GM18508 (cell line): ENCODE measurements around the gene KCNT1.

ENCODE experiments used
- ATAC-seq: cut with Tn5 transposase; IDR thresholded peaks from one replicate; pipeline ENCODE4 v1.9.1; 2021; ENCODE audit warnings: moderate number of reproducible peaks; ENCODE audit not compliant: insufficient read depth, unreplicated experiment

KCNT1 gene

DNA sequence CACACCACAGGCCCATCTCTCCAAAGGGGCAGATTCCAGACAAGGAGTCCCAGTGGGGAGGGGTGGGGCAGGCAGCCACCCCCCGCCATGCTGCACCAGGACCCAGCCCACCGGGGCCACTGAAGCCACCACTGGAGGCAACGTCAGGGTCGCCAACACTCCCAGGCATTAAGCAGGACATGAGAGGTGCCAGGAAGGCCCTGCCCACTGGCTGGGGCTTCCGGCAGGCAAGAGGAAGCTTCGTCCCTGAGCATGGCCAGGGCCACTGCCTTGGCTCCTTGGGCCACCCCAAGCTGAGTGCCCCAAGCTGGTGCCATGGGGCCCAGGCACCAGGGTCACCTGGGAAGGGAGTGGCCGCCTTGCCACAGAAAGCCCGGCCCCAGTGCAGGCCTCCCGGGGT is 17.5 kb downstream of the KCNT1 start:
- ATAC-seq = no peak

DNA sequence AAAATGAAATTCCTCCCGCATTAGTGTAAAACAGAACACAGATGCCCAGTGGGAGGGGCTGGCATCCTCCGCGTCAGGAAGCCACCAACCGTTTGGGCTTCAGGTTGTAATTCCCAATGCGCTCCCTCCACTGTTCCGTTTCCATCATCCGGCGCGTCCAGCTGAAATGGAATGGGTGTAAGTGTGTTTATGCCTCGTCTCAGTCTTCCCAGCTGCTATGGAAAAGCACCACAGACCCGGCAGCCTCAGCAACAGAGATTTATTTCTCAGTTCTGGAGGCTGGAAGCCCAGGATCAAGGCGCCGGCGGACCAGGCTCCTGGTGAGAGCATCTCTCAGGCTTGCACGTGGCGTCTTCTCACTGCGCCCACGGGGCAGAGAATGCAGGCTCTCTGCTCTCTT is 20.4 kb downstream of the KCNT1 start:
- no peak for ATAC-seq

DNA sequence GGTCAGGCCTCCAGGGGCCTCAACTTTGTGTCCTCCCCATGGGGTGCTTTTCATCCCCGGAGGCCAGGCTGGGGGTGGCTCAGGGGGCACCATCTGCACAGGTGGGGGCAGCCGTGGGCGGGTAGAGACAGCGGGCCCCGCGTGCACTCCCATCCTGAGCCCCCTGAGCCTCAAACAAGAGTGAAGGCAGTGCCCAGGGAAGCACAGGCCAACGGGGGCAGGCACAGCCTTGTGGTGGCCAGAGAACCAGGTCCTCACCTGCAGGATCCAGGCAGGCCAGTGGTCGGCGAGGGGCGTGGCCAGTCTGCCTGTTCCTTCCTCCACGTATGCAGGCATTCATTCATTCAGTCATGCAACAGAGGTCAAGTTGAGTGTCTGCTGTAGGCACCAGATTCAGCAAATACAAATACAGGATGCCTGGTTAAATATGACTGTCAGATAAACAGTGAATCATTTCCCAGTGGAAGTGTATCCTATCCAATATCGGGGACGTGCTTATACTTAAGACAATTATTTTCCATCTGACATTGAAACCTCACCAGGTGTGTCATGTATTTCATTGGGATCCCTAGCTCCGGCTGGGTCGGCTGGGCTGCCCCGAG is 22.3 kb downstream of the KCNT1 start:
- no peak for ATAC-seq

DNA sequence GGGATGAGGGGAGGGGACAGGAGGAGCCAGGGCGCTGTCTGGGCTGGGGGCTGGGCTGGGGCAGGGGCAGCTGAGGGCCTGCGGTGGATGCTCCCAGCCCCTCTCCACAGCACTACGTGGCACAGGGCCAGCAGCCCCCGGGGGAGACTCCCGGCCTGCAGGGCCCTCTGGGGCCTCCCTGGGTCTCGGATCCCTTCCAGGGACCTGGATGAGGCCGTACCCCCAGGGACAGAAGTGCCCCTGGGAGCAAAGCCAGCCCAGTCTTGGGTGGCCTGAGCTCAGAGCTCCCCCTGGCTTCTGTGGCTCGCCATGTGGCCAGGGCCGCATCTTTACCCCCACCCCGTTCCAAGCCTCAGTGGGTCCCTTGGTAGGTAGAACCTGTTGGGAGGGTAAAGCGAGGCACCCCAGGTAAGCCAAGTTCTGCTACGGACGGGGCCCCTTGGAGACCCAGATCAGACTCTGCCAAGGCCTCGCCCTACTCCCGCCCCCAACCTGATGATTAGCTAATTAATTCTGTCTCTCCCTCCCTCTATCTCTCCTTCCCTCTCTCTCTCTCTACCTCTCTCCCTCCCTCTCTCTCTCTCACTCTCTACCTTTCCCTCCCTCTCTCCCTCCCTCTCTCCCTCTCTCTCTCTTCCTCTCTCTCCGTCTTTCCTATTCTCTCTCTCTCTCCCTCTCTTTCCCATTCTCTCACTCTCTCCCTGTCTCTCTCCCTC is 24.3 kb downstream of the KCNT1 start:
- no peak for ATAC-seq

DNA sequence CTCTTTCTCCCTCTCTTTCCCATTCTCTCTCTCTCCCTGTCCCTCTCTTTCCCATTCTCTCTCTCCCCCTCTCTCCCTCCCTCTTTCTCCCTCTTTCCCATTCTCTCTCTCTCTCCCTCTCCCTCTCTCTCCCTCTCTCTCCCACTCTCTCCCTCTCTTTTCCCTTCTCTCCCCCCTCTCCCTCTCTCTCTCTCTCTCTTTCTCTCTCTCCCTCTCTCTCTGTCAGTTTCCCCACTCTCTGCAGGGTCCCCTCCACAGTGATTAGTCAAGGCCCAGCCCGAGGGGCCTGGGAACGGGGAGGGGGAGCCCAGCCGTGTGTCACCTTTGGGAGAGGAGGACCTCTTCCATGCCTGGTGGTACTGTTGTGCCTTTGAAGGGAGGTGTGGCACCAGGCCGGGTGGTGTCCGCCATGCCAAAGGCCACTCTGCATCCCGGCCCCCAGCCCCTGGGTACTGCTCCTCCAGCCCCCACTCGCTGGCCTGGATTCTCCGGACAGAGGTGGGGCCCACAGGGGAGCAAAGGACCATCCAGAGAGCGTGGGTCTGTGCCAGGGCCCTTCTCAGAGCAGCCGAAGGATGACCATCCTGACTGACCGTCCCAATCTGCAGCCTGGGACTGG is 25.4 kb downstream of the KCNT1 start:
- no peak for ATAC-seq

DNA sequence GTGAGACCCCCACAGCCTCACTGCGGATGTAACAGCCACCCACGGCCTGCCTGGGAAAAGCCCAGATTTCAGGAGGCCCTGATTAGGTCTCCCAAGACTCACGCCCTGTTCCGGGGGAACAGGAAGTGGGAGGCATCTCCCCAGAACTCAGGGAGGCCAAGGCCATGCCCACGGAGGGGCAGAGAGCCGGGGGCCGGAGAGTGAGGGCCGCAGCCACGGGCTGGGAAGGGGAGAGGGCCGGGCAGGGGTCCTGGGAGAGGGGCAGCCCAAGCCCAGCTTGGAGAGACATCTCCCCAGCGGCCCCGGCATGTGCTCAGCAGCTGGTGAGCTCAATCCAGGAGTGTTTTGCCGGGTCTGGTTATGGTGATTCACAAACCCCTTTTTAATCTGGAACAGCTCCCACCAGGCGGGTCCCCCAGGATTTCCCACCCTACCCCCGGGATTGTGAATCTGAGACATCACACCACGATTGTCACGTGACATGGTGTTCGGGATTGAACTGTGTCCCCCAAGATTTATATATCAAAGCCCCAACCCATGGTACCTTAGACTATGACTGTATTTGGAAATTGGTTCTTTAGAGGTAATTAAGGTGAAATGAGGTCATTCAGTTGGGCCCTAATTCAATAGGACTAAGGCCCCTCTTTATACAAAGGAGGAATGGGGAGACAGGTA is 26.6 kb downstream of the KCNT1 start:
- ATAC-seq = no peak

DNA sequence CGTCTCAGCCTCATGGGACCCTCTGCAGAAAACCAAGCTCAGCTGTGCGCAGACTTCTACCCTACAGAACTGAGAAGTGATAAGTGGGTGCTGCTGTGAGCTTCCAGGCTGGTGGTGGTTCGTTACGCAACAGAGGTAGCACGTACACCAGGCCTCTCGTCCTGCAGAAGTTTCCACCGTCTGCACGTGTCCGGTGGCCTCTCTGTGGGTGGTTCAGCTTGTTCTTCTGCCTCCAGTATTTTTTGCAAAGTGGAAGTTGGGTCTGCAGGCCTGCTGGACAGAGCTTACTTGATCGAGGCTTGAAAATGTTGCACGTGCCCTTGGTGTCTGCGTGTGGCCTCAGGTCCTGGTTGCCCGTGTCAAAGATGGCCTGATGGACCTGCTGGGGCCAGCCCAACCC is 27.5 kb downstream of the KCNT1 start:
- no peak for ATAC-seq

DNA sequence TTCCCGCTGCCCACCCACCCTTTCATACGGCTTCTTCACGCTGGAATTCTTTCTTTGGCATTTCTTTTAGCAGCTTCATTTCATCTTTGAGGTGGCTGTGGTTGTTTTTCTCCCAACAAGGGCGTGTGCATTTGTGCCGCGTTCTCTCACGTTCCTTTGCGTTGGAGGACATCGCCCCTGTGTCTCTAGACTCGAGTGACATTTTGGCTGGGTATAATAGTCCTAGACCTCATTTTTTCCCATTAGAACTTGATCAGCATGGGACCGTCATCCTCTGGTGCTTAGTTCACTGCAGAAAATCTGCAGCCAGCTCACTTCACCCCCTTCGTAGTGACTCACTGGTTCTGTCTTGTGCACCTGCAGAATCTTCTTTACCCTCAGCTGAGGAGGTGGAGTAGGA is 29.5 kb downstream of the KCNT1 start:
- no peak for ATAC-seq

DNA sequence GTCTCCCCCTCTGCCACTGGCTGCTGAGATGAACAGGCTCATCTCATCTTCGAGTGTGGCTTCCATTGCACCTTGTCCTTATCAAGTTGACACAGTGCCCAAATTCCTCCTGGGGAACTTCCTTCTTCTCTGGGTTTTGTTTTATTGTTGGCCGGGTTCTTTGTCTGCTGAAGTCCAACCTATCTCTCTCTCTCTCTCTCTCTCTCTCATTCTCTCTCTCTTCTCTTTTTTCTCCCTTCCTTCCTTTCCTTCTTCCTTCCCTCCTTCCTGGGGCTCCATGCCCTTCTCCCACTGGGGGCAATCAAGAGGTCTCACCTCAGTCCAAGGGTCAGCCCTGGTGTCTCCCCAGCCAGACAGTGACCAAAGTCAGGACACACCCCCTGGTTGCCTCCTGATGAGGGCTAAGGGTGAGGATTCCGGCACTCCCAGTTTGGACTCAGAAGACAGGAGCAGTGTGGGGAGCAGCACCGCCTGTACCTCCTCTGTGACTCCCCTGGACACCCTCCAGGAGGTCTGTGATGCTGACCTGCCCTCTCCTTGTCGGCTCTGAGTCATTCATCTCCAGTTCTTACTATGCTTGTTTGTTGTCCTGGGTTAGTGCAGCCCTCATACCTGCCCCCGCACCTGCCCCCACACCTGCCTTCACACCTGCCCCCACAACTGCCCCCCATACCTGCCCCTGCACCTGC is 30.7 kb downstream of the KCNT1 start:
- ATAC-seq = no peak

DNA sequence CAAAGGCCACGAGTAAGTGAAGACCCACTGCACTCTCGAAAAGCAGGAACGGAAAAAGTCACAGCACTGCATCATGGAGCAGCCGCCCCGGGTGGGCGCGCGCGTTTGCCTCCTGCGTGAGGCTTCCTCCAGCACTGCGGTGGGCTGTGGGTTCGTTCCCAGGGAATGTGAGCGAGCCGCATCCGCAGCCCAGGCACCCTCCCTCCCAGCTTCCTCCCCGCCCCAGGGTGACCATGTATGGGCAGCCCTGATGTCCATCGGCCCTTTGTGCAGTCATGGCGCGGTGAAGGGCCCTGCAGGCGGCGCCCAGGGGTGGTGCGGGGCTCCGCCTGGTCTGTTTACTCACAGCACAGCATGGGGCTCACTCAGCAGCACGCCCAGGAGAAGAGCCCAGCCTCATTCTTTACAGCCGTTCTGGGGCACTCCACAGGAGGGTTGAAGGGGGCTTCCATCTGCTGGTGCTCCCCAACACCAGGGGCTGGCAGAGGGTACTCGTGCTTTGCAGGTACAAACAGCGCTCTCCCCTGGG is 32.7 kb downstream of the KCNT1 start:
- no peak for ATAC-seq

DNA sequence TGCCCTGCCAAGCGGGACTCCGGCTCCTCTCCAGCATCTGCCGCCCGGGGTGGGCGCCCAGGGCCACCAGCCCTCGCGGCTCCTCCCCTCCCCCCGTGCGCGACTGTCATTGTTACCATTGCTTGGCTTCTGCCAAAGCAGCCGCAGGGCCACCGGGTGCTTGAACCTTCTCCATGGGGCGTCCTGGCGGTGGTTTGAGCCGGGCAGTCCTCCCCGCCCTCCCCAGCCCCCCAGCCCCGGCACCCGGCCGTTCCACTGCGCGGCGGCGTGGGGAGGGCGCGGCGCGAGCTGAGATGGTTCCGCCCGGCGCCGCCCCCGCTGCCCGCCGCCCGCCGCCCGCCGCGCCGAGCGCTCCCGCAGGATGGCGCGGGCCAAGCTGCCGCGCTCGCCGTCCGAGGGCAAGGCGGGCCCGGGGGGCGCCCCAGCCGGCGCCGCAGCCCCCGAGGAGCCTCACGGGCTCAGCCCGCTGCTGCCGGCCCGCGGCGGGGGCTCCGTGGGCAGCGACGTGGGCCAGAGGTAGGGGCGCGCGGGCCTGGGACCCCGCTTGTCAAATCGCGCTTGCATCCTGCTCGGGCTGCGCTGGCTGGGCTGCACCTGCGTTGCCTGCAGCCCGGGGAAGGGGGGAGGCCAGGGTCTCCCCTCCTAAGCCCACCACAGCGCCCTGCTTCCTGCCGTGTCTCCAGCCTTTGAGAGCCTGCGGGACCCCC is 34.4 kb downstream of the KCNT1 start:
- no peak for ATAC-seq

DNA sequence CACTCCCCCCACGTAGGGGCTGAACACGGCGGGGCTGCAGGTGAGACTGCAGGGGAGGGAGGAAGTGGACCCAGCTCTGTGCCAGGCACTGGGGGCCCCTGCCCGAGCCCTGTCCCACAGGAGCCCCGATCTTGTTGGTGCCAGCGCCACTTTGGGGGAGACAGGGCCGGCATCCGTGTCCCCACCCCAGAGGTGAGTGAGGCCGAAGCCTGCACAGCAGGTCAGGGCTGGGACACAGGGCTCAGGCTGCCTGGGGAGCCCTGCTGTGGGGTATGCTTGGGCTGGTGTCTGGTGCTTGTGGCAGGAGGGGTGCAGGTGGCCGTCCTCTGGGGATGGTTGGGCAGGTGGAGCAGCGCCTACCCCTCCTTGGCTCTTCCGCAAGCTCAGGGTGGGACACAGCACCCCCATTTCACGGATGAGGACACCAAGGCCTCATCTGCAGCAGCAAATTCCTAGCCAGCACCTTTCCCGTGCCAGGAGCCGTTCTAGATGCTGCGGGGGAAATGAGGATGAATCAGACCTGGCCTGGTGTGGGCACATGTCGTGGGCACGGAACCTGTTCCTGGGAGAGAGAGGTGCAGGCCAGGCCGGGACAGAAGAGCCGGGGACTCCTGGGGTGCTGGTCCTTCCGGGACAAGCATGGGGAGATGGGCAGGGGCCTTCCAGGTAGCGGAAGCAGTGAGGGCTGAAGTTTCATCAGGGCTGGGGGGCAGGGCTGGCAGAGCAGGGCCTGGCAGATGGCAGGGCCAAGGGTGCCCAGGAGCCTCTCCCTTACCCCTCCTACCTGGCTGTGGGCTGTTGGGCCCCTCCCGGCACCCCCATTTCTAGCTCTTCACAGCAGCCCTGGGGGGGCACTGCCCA is 35.2 kb downstream of the KCNT1 start:
- no peak for ATAC-seq

DNA sequence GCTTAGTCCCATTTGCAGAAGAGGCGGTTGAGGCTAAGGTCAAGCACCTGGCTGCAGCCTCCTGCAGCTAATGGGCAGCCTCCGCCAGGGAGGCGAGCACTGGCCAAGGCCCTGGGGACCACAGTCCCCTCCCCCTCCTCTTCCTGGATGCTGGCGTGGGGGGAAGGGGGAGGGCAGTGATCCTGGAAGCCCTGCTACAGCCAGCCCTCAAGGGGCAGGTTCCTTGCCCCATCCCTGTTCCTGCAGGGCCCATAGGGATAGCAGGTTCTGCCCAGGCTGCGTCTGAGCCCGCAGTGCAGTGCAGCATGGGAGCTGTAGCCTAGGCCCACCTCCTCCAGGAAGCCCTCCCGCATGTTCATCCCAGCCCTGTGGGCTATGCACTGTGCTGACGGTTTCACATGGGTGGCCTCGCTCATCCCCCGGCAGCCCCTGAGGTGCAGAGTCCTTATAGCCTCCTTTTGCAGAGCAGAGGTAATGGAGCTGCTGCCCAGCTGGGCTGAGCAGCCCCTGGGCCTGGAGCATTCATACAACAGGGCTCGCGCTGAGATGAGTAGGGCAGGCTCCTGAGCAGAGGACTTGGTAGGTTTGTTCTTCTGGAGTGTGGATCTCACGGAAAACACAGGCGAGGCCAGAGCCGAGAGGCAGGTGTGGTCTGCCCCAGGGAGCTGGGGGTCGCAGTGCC is 36.0 kb downstream of the KCNT1 start:
- ATAC-seq = no peak

DNA sequence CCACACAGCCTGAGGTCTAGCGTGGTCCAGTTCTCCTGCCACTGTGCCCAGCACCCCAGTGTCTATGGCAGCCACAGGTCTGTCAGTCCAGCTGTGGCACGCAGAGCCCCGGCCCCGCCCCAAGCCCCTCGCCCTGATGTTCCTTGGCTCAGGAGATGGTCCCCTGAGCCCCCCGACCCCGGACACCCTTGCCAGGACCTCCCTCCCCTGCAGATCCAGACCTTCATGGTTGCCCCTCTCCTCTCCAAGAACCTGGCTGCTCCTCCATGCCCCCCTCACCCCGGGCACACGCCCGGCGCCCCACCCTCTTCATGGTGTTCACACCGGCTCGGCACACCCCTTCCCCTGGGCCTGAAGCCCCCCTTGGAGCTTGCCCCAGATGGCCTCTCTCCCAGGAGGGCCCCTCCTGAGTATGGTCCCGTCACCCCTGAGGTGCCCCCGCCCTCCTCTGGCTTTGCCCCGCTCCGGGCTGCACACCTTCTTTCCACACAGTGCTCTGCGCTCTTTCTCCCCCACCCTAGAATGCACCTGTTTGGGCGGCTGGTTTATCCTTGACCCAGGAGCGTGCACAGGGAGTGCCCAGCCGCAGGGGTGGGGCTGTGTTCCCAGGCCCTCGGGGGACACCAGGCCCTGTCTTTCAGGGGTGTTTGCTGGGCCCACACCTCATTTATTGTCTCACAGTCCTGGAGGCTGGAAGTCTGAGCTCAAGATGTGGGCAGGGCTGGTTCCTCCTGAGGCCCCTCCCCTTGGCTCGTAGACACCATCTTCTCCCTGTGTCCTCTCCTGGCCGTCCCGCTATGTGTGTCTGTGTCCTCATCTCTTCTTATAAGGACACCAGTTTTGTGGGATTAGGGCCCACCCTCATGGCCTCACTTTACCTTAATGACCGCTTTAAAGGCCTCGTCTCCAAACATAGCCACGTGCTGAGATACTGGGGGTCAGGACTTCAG is 37.6 kb downstream of the KCNT1 start:
- no peak for ATAC-seq

DNA sequence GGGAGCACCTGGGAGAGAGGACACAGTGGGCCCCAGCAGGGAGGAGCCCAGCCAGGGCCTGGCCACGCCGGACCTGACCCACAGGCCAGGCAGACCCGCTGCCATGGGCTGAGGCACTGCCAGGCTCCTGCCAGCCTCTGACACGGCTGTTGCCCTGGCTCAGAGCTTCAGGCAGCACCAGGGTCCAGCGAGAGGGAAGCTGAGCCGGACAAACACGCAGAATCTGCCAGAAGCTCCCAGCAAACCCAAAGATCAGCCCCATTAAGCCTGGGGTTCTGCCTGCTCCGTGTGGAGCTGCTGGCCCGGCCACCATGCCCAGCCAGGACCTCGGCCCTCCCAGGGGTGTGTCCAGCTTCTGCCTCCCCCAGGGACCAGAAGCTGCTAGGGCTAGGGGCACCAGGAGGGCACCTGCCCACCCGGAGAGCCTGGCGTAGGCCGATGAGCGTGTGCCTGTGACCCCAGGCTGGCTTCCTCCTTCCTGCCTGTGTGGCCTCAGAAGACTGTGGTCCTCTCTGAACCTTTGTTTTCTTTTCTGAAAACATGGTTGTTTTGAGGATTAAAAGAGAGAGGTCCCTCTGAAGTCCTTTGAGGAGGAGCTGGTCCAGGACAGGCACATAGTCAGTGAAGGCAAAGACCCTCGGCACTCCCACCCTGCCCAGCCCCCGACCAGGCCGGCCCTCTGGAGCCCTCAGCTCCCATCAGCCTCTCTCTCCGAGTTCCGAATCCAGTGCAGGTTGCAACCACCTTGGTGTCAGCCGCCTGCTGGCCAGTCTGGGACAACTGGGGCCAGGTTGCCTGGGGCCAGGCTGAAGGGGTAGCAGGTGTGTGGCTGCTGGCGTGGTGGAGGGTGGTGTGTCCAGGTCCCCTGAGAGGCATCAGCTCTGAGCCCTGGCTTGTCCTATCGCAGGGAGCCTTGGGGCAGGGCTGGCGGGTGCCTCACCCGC is 39.6 kb downstream of the KCNT1 start:
- ATAC-seq = no peak

DNA sequence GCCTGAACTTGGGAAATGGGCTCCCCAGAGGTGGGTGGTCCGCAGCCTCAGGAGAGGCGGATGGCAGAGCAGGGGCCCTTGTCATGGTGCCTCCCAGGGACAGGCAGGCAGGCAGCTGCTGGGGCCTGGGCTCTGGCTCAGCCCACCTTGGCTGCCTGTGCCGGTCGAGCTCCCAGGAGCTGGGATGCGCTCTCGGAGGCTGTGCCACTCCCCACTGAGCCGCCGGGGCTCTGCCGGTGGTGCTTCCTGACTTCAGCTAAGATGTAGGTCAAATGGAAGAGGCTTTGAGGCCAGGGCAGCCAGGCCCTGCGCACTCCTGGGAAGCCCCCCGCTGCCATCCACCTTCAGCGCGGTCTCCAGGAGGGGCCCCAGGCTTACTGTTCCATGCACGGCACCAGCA is 41.0 kb downstream of the KCNT1 start:
- no peak for ATAC-seq
